Inflammatory macrophage treated with lipopolysaccharide for 1 hour (primary cell): ENCODE results near the gene CYYR1.

Source experiments
- DNase-seq, 2 donors: peaks; one replicate each; pipeline ENCODE4 v3.0.0-alpha.2; 2020 to 2022

Gene CYYR1

DNA sequence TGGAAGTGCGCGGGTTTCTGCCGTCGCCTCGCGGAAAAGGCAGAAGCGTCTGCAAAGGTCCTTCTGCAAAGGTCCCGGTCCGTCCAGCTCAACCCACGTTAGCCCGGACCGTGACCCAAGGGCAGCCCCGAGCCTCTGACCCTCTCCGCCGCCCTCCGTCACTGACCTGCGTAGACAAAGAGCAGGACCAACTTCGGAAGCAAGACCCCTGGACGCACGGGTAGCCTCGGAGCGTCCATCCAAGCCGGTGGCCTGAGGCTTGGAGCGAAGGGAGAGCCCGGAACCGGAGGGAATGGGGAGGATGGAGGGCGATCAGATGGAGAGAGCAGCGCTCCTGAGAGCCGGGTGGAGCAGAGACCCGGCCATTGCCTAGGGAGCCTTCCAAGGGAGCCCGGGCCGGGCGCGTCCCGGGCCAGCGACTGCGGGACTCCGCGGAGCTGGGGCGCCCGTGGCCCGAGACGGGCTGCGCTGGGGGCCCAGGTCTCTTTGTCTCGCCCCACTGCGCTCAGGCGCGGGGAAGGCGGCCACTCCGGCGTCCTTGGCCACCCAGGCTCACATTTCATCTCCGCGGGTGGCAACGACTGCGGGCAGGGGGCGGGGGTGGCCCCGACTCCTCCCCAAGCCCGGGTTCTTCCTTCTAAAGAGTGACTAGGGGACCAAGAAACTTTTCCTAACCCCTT, at the start of gene CYYR1:
Gene CYYR1, minus strand, starts transcription at position 585 of the 680 bp plus-strand sequence. Its CDS starts 346 bp downstream, at position 239.
- DNase-seq: peak in 1 of 2 donors; percentile 4

DNA sequence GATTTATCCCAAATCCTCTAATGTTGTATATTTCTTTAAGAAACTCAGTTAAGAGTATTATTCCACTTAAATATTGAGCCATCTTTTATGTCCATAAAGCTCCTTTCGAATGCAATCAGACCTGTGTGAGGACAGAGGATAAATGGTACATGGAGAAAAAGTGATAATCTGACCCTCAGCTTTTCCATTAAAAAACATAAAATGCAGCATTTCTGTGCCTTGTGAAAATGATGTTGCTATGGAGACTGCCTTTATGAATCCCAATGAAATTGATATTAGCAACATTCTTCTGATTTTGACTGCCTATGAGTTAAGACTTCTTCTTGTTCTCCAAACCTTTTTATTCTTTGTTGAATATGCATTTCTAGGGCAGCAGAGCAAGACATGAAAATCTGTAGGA, 44.1 kb upstream of the CYYR1 start:
- no peak for DNase-seq

GRCh38 chr21:26614251-26614650, 41.2 kb upstream of the CYYR1 start:
- peak in 1 of 2 donors; percentile 0 for DNase-seq

DNA sequence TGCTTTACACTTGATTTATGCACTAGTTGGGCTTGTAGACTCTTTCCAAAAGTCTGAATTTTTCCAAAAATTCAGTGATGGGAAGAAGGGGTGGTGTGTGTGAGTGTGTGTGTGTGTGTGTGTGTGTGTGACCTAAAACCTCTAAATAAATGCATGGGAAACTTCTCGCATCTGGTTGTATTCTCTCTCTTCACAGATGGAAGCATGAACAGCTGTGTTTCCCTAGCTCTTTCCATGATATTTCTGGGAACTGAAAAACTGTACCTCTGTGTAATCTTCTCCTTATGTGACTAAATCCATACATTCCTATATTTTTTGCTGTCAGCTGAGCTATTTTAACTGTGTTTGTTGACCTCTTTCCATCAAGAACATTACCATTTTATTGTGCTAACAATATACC, 26.2 kb upstream of the CYYR1 start:
- DNase-seq: no peak

DNA sequence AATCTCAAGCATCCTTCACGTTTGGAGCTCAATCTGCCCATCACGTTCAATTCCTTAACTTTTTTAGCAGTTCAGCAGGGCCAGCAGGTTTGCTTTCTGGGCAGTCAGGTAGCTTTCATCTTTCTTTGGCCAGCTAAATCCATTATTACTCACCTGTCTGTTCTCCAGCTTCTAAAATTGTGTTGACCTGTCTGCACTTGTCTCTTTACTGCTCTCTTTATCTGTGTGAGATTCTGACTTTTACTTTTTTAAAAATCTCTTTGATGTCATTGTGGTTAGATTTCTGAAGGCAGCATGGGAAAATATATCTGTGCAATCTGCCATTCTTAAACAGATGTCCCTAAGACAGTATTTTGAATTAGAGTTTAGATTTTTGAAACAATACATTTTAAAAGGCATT, 24.9 kb upstream of the CYYR1 start:
- no peak for DNase-seq

DNA sequence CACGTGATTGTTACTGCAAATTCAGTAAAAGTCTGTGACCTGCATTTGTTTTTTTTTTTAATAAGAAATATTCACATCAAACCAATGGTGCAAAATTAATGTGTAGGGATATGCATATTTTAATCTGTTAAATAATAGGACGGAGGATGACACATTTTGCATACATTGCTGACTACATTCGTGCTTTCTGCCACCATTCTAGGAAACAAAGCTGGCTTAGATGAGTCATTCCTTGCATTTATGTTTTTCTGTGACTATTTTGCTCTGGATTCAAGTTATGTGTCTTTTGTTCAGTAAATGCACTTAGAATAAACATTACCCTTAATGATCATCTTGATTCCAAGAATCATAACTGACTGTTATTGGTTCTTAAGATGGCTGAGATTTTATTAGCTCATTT, 23.9 kb upstream of the CYYR1 start:
- no peak for DNase-seq

DNA sequence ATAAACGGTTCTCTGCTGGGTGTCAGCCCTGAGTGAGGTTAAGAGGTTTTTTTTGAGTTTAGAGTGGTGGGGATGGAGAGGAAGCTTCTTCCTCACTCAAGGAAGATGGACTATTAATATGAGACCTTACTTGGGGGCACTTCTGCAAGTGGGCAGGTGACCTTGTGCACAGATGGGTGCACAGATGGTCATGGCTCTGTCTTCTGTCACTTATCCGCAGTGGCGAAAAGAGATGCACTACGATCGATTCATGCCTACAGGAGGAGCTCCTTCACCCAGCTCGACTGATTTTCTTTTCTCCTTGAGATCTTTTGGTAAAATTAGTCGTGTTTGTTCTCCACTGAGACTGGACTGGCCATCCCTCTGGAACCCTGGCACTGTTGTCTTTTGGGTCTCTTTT, 22.9 kb upstream of the CYYR1 start:
- DNase-seq: no peak

DNA sequence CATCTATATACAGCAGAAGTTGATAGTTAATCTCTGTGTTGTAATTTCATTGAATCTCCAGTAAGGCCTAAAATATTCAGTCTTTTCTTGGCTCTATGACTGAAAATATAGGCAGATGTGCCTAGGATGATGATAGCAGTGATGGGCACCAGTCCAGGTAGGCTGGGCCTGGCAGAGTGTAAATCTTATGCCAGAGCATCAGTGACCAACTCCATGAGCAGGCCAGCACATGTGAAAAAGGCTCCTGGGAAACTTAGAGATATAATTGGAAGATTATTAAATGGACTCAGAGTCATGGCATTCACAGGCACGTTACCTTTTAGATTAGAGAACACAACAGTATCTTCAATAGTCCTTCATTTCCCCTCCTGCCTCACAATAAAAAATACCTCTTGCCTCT, 20.7 kb upstream of the CYYR1 start:
- DNase-seq: no peak

GRCh38 chr21:26591543-26591942, 18.5 kb upstream of the CYYR1 start:
- DNase-seq: no peak

DNA sequence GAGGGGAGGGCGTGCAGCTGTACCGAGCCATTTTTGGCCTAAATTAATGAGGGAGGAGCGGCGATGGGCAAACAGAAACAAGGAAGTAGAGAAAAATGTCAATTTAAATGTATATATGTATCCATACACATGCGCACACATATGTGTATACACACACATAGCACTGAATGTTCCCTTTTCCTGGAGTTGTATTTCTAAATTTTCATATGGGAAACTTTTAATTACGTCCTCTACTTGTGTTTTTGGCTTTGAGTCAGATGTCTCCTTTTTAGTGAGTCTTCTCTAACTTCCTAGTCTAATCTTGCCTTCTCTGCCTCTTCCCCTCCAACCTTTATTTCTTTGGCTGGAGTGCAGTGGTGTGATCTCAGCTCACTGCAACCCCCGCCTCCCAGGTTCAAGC, 15.4 kb upstream of the CYYR1 start:
- no peak for DNase-seq

- DNase-seq: peak in 1 of 2 donors; percentile 17
Observed at GRCh38 chr21:26587736-26588201, 14.7 kb upstream of the CYYR1 start.

DNA sequence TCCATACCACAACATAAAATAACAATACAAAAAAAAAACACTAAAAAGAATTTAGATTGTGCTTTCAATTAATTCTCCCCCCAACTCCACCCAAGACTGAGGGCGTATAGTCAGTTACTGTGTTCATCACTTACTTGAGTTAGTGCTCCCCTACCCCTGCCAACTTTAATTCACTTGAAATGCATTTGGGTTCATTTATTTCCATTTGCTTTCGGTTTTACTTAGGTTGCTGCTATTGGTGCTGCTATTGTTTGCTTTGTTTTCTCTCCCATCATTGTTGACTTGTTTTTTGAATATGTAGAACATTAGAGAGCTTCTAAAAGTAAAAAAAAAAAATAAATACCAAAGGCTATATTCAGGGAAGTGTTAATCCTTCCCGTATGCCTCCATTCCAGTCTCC, 10.7 kb upstream of the CYYR1 start:
- DNase-seq: no peak

DNA sequence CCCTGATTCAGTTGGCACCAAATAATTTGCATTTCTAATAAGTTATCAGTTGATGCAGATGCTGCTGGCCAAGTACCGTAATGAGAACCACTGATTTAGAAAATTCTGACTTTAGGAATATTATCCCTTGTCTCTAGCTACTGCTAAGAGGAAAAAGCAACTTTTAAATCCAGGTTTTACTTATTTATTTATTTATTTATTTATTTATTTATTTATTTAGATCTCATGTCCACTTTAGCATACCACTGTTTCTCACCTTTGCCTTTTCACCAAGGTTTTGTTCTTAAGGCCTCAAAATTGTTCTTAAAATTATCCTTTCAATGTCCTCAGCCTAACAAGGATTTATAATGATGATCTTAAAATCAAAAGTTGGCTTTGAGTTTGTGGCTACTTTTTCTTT, 8.7 kb upstream of the CYYR1 start:
- DNase-seq: no peak

GRCh38 chr21:26572076-26572701, 897 bp downstream of the CYYR1 start:
- no peak for DNase-seq

DNA sequence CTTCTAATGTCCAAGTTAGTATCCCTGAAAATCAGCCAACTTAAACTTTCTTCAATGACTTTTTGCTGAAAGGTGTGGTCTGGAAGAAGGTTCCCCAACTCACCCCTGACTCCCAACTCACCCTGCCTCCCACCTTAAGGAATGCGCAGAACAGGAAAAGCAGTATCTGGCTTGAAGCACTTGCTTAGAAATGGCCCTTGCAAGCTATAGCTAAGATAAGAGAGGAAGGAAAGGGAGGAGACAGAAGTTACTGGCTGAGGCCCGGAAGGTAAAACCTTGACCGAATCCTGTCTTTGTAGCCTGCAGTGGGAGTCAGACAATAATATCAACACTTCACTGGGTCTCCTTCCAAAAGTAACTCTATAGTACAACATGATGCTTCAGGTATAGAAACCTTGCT, 2.9 kb downstream of the CYYR1 start:
- DNase-seq: no peak

DNA sequence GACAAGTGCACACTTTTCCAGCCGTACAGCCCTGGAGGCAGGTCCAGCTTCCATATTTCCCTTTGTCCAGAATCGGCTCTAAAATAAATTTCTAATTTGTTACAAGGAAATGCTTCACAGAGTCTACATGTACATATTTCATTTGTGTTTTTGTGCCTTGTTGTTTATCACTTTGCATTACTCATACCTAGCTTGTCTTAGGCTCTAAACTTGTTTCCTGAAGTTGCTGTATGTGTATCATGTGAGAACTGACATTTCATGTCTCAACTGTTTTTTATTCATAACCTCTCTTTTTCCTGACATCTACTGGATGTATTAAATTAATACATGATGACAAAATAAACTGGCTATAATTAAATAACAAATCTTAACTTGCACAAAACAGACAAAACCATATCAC, 7.5 kb downstream of the CYYR1 start:
- DNase-seq: no peak

DNA sequence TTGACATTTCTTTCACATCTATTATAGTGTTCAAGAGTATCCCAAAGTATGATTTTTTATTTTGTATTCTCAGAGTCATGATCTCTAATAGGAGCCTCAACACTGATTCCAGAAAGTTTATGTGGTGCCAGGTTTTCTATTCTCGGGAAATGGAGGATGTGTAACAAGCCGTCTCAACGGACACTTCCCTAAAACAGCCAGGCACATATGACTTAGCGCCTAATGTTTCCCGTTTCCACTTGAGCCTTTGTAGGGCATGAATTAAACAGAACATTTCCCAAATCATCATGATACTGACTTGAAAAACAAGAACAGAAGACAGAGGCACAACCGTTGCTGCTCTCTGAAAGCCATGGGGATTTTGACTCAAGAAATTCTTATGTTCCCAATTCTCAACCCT, 8.0 kb downstream of the CYYR1 start:
- DNase-seq: peak; percentile 50 to 61

- DNase-seq: peak; percentile 11 to 33
Observed at GRCh38 chr21:26563856-26564503, 9.1 kb downstream of the CYYR1 start.

DNA sequence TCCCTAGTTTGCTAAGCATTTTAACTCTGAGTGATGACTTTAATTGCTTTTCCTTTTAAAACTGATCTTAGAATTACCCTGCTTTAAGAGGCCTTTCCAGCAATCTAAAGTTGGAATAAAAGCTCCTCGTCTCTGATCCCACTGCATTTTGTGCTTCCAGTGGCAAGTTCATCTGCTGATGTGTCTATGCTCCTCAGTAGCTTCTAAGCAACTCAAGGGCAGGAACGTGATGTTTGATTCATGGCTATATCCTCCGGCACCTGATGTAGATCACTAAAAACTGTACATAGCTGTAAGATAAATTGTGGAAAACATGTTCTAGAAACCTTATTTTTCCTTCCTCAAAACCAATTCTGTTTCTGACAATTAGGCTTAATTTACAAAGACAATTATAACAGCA, 12.5 kb downstream of the CYYR1 start:
- no peak for DNase-seq

DNA sequence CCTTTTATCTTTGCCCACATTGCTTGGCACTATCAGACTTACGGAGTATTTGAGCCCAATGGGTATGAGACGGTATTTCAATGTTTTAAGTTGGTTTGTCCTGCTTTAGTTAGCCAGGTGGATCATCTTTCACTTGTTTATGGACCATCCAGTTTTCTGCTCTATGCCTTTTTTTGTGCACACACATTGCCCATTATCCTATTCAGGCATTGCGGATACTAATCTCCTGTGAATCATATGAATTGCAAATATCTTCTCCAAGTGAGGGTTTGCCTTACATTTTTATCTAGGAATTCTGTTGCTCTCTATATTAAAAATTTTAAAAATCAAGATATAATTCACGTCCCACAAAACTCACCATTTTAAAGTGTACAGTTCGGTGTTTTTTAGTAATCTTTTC, 14.0 kb downstream of the CYYR1 start:
- DNase-seq: no peak

- DNase-seq: no peak
Observed at GRCh38 chr21:26557106-26557505, 16.0 kb downstream of the CYYR1 start.

DNA sequence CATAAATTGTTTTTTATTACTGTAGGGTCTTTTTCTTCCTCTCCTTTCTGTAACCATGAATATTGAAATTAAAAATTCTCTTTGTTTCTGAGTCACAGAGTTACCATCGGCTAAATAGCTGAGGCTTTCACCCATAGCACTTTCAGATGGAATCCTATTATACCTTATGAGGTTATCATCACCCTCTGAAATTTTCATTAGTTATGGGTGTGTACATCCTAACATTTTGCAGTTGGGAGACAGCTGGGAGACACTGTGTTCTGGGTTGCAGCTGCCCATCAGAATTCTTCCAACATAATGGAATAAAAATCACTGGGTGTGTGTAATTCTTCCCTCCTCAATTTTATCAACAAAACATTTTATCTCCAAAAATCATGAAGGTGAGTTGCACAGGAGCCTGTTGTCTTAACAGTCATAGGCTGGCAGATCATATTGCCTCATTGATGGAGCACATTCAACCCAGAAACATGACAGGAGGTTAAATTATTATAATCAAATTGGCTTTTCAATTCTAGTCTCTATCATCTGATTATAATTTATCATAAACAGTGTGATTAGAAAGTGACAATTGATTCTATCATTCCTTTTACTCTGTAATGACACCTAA, 17.4 kb downstream of the CYYR1 start:
- DNase-seq: no peak

- no peak for DNase-seq
Observed at GRCh38 chr21:26554365-26554764, 18.7 kb downstream of the CYYR1 start.

DNA sequence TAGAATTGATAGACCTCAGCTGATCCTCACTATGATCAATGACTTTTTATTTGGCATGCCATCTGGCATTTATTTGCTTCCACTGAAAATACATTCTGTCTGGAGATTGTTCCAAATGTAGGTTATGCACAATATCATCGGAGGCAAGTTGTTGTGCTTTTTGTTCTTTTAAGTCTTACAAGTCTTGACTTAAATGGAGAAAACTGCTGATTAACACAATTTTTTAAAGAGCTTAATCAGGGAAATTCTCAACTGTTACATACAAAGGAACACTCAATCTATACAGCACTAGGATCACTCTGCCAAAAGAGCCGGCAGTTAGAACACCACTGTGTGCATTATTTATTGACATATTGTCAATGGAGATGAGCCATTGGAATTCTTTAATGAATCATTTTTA, 19.2 kb downstream of the CYYR1 start:
- no peak for DNase-seq
